GM12878 (cell line): ENCODE results near the gene ZNF709. TPM values are rescaled to one million over a fixed set of nuclear protein-coding genes. Genes with fewer than 3 reads are reported as not detected.

Experiments
- BRCA1 ChIP-seq: IDR thresholded peaks from 2 replicates; pipeline ENCODE4 v1.6.1; 2011; ENCODE audit warnings: low read depth, low read length, improper control_type of control experiment
- CEBPZ ChIP-seq: fragments of 150-350 bp; IDR thresholded peaks from 2 replicates; pipeline ENCODE4 v1.6.1; 2016; ENCODE audit warnings: low read depth, low read length
- CHD1 ChIP-seq: IDR thresholded peaks from 2 replicates; pipeline ENCODE4 v1.6.1; 2012; ENCODE audit warnings: low read depth, low read length, improper control_type of control experiment
- ETV6 ChIP-seq, 2 experiments: fragments of 450-650 bp in 1 of 2; IDR thresholded peaks in 1 of 2; conservative IDR thresholded peaks in 1 of 2; 2 replicates each; pipeline ENCODE4 v1.6.1; 2014; ENCODE audit warnings: antibody characterized with exemption in 1 of 2, borderline replicate concordance in 1 of 2, low read depth in 1 of 2, mild to moderate bottlenecking in 1 of 2, moderate library complexity in 1 of 2
- FOXK2 ChIP-seq: fragments of 450-650 bp; IDR thresholded peaks from 2 replicates; pipeline ENCODE4 v1.6.1; 2017; ENCODE audit warnings: mild to moderate bottlenecking, moderate library complexity
- IKZF1 ChIP-seq: fragments of 450-650 bp; conservative IDR thresholded peaks from 2 replicates; pipeline ENCODE4 v1.6.1; 2017; ENCODE audit warnings: antibody characterized with exemption, mild to moderate bottlenecking
- IRF4 ChIP-seq: IDR thresholded peaks from 2 replicates; pipeline ENCODE4 v1.6.1; 2011; ENCODE audit warnings: low read depth, low read length
- MAX ChIP-seq: IDR thresholded peaks from 2 replicates; pipeline ENCODE4 v1.6.1; 2012; ENCODE audit warnings: low read depth, low read length, improper control_type of control experiment
- MEF2A ChIP-seq: IDR thresholded peaks from 2 replicates; pipeline ENCODE4 v1.6.1; 2011; ENCODE audit warnings: low read depth, mild to moderate bottlenecking, low read length, moderate library complexity; ENCODE audit not compliant: insufficient read depth
- MYB ChIP-seq: fragments of 150-350 bp; IDR thresholded peaks from 2 replicates; pipeline ENCODE4 v1.6.1; 2014; ENCODE audit warnings: mild to moderate bottlenecking, low read depth, low read length, borderline replicate concordance
- NBN ChIP-seq: fragments of 450-650 bp; IDR thresholded peaks from 2 replicates; pipeline ENCODE4 v1.6.1; 2016
- NFYA ChIP-seq: IDR thresholded peaks from 2 replicates; pipeline ENCODE4 v1.6.1; 2011; ENCODE audit warnings: low read depth, mild to moderate bottlenecking, low read length, improper control_type of control experiment, borderline replicate concordance
- NRF1 ChIP-seq: conservative IDR thresholded peaks from 2 replicates; pipeline ENCODE4 v1.6.1; 2011; ENCODE audit warnings: mild to moderate bottlenecking, low read depth, low read length, improper control_type of control experiment
- RCOR1 ChIP-seq: conservative IDR thresholded peaks from 2 replicates; pipeline ENCODE4 v1.6.1; 2012; ENCODE audit warnings: low read depth, low read length, improper control_type of control experiment
- RELA ChIP-seq: fragments of 450-650 bp; IDR thresholded peaks from 2 replicates; pipeline ENCODE4 v1.8.0; 2014; ENCODE audit warnings: borderline replicate concordance; ENCODE audit not compliant: partially characterized antibody
- SMARCA5 ChIP-seq: fragments of 450-650 bp; IDR thresholded peaks from 2 replicates; pipeline ENCODE4 v1.6.1; 2017; ENCODE audit warnings: mild to moderate bottlenecking
- SMC3 ChIP-seq: IDR thresholded peaks from 2 replicates; pipeline ENCODE4 v1.6.1; 2011; ENCODE audit warnings: low read length, improper control_type of control experiment, borderline replicate concordance
- SREBF2 ChIP-seq: IDR thresholded peaks from 2 replicates; pipeline ENCODE4 v1.6.1; 2012; ENCODE audit warnings: mild to moderate bottlenecking, low read length
- TCF7 ChIP-seq: IDR thresholded peaks from 2 replicates; pipeline ENCODE4 v1.6.1; 2014; ENCODE audit warnings: antibody characterized with exemption, borderline replicate concordance
- WRNIP1 ChIP-seq: IDR thresholded peaks from 2 replicates; pipeline ENCODE4 v1.6.1; 2011; ENCODE audit warnings: low read depth, low read length, improper control_type of control experiment, borderline replicate concordance
- ZNF687 ChIP-seq: fragments of 450-650 bp; IDR thresholded peaks from 2 replicates; pipeline ENCODE4 v1.6.1; 2017; ENCODE audit warnings: mild to moderate bottlenecking, moderate library complexity
- polyA plus RNA-seq, 11 experiments: library from polyadenylated mRNA; depleted of rRNA in 4 of 11; unstranded in 6 of 11; stranded (reverse) in 5 of 11; fragments of >200 nt; fragmentation: Nextera tagmentation in 4 of 11; fragmentation: Illumina TruSeq in 1 of 11; extraction: Ambion mirVana in 4 of 11; extraction: Trizol in 1 of 11; gene quantifications; 1 replicate in 1 of 11; 2 replicates in 10 of 11; pipeline versions ENCODE4 v1.2.1 to v1.2.3, GENCODE V29; 2011 to 2016; ENCODE audit warnings: inconsistent platforms in 2 of 11, missing spikeins in 2 of 11, low read depth in 1 of 11
- total RNA-seq, 4 experiments: library from RNA; depleted of rRNA in 3 of 4; stranded (reverse); fragments of >200 nt in 3 of 4; fragmentation: Illumina TruSeq in 1 of 4; extraction: Trizol in 1 of 4; gene quantifications; 2 replicates each; pipeline versions ENCODE4 v1.2.1 to v1.2.3, GENCODE V29; 2013 to 2021
- TF ChIP-seq, protein P1 (sequence below): IDR thresholded peaks from 2 replicates; pipeline ENCODE4 v1.6.1; 2011; ENCODE audit warnings: mild to moderate bottlenecking, low read depth, low read length, moderate library complexity; ENCODE audit not compliant: insufficient replicate concordance

The ZNF709 gene
- total and polyA plus RNA-seq, 10 of the 15 experiments (the other 5 are each of a cell fraction or from before 2014, with no cell fraction given): 0.27 to 2.5 (median 1.5) TPM

DNA sequence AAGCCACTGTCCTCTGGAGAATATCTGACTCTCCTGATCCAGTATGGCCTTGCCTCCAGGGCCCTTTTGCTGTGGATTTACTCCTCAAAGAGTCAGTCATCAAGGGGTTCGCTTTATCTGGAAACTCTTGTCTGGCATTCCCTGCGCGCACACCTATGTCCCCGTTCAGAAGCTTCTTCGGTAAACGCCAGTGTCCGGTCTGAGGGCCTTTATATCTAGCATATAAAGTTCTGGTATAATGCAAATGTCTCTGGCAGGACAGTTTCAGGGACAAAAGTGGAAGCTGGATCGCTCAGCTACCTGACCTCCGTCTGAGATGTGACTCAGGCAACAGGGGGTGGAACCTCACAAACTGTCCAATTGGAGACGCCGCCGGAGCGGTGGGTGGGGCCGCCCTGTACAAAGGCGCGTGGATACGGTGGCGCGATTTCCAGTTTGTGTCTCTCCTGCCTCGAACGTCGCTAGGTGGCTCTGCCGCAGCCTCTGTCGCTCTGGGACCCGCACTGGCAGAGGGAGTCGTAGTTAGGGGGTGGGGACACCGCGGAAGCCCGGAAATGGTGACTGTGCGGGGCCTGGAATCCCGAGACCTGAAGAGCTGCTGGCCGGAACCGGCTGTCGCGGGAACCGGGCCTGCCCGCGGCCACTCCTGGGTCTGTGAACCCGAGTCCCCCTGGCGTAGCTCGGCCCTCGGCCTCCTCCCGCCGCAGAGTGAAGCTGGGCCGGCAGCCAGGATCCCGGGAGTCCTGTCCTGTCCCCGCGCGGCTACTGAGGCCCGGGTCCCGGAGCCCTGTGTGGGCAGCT, 10.6 kb upstream of the ZNF709 start (continued):
- no peak for TF ChIP-seq NRF1
- TF ChIP-seq CHD1: no peak
- no peak for TF ChIP-seq NFYA
- no peak; the same call in 1 of the 2 replicates for TF ChIP-seq SMC3
- no peak; the same call in 1 of the 2 replicates for TF ChIP-seq TCF7
- TF ChIP-seq, protein P1, sequence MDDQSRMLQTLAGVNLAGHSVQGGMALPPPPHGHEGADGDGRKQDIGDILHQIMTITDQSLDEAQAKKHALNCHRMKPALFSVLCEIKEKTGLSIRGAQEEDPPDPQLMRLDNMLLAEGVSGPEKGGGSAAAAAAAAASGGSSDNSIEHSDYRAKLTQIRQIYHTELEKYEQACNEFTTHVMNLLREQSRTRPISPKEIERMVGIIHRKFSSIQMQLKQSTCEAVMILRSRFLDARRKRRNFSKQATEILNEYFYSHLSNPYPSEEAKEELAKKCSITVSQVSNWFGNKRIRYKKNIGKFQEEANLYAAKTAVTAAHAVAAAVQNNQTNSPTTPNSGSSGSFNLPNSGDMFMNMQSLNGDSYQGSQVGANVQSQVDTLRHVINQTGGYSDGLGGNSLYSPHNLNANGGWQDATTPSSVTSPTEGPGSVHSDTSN: no peak
- no peak for TF ChIP-seq ETV6 (conservative IDR thresholded peaks at IDR 0.05 in 1 of 2, IDR thresholded peaks at IDR 0.05 in 1 of 2; ENCODE audit: borderline replicate concordance in 1 of 2, low read depth in 1 of 2)
- no peak; the same call in 1 of the 2 replicates for TF ChIP-seq BRCA1
- TF ChIP-seq MEF2A: no peak
- TF ChIP-seq RCOR1: 0 out of 2 replicates have a peak, but pooled peaks have one; percentile 26
- TF ChIP-seq ZNF687: no peak
- TF ChIP-seq CEBPZ: no peak
- no peak for TF ChIP-seq MYB
- peak; percentile 55 for TF ChIP-seq MAX
- TF ChIP-seq SREBF2: no peak
- TF ChIP-seq NBN: peak; percentile 78; the same call in 1 of the 2 replicates
- no peak for TF ChIP-seq FOXK2
- TF ChIP-seq SMARCA5: no peak; the same call in 1 of the 2 replicates
- no peak for TF ChIP-seq RELA
- no peak for TF ChIP-seq IRF4
- no peak for TF ChIP-seq WRNIP1
- TF ChIP-seq IKZF1: peak; percentile 57
